MM.1S (cell line): ENCODE results near the gene HINFP.

ENCODE experiments used
- CTCF ChIP-seq: fragments of 300-600 bp; sonication (generic); IDR thresholded peaks from 2 replicates; pipeline ENCODE4 v1.5.1; 2016; ENCODE audit warnings: antibody characterized with exemption, low read length, mixed read lengths
- EZH2 ChIP-seq: fragments of 300-600 bp; sonication (generic); optimal IDR thresholded peaks from 2 replicates; pipeline ENCODE3; 2017; ENCODE audit warnings: low read depth, mild to moderate bottlenecking, antibody characterized with exemption, low read length, mixed read lengths

GRCh38 chr11:119114351-119114750 lies 7.0 kb upstream of the HINFP start:
- TF ChIP-seq EZH2 = no peak
- TF ChIP-seq CTCF = no peak
